MM.1S (cell line): ENCODE measurements around the gene C2CD3.

Experiments used
- EZH2 ChIP-seq: fragments of 300-600 bp; sonication (generic); optimal IDR thresholded peaks from 2 replicates; pipeline ENCODE3; 2017; ENCODE audit warnings: low read depth, mild to moderate bottlenecking, antibody characterized with exemption, low read length, mixed read lengths
- EZH2phosphoT487 ChIP-seq: fragments of 300-600 bp; sonication (generic); IDR thresholded peaks from 2 replicates; pipeline ENCODE4 v1.6.1; 2018; ENCODE audit warnings: antibody characterized with exemption, low read length
- TF ChIP-seq, protein P1 (sequence below): fragments of 300-600 bp; sonication (generic); IDR thresholded peaks from 2 replicates; pipeline ENCODE4 v1.5.1; 2016; ENCODE audit warnings: antibody characterized with exemption, low read length, mixed read lengths

DNA sequence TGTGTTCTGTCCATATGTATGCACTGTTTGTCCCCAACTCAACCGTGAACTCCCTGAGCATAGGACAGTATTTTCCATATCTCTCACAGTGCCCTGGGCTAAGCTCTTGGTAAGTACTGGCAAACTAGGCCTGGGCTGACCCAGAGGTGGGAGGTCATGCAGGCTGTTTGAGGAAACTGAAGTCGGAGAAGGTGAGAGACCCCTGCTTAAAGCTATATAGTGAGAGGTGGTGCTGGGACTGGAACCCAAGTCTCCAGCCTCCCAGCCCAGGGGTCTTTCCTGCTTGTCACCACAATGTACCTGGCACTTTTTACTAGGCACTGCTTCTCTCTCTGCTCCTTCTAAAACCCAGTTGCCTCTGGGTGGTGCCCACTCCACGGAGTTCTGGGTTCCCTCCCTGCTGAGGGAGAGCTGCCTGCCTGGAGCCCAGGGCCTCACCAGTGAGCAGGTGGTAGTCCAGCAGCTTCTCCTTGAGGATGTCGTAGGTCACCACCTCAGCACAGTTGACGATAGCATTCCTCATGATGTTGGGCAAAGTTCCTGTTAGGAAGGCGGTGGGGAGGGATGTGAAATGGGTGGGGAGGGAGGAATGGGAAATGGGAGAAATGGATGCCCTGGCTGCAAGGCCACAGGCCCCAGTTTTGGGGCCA, 166.6 kb downstream of the C2CD3 start:
- TF ChIP-seq, protein P1, sequence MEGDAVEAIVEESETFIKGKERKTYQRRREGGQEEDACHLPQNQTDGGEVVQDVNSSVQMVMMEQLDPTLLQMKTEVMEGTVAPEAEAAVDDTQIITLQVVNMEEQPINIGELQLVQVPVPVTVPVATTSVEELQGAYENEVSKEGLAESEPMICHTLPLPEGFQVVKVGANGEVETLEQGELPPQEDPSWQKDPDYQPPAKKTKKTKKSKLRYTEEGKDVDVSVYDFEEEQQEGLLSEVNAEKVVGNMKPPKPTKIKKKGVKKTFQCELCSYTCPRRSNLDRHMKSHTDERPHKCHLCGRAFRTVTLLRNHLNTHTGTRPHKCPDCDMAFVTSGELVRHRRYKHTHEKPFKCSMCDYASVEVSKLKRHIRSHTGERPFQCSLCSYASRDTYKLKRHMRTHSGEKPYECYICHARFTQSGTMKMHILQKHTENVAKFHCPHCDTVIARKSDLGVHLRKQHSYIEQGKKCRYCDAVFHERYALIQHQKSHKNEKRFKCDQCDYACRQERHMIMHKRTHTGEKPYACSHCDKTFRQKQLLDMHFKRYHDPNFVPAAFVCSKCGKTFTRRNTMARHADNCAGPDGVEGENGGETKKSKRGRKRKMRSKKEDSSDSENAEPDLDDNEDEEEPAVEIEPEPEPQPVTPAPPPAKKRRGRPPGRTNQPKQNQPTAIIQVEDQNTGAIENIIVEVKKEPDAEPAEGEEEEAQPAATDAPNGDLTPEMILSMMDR = no peak
- no peak for TF ChIP-seq EZH2phosphoT487
- TF ChIP-seq EZH2 = no peak
